H9 (cell line): ENCODE results near the gene GHRL. TPM values are rescaled to one million over a fixed set of nuclear protein-coding genes. Genes with fewer than 3 reads are reported as not detected.

ENCODE experiments used
- DNase-seq: peaks from one replicate; pipeline ENCODE4 v3.0.0-alpha.2; 2017
- H2AFZ ChIP-seq: one replicate; pipeline ENCODE4 v1.6.1; 2013; ENCODE audit warnings: mild to moderate bottlenecking, low read length, control low read depth, moderate library complexity
- H2AK5ac ChIP-seq: 2 replicates; pipeline ENCODE4 v1.6.1; 2013; ENCODE audit warnings: low read length, control low read depth, mixed read lengths; ENCODE audit not compliant: insufficient read length
- H2BK120ac ChIP-seq: one replicate; pipeline ENCODE4 v1.6.1; 2013; ENCODE audit warnings: low read depth, mild to moderate bottlenecking, low read length, control low read depth, inconsistent platforms; ENCODE audit not compliant: poor library complexity, severe bottlenecking
- H2BK12ac ChIP-seq: 2 replicates; pipeline ENCODE4 v1.6.1; 2013; ENCODE audit warnings: low read length, control low read depth, mixed read lengths, low read depth; ENCODE audit not compliant: insufficient read length
- H2BK15ac ChIP-seq: 2 replicates; pipeline ENCODE4 v1.6.1; 2013; ENCODE audit warnings: low read depth, low read length, control low read depth
- H2BK20ac ChIP-seq: one replicate; pipeline ENCODE4 v1.6.1; 2013; ENCODE audit warnings: low read depth, mild to moderate bottlenecking, low read length, control low read depth, inconsistent platforms; ENCODE audit not compliant: poor library complexity, severe bottlenecking
- H2BK5ac ChIP-seq: 2 replicates; pipeline ENCODE4 v1.6.1; 2013; ENCODE audit warnings: low read length, control low read depth, mixed read lengths; ENCODE audit not compliant: insufficient read length
- H3K14ac ChIP-seq: 2 replicates; pipeline ENCODE4 v1.6.1; 2013; ENCODE audit warnings: low read length, control low read depth; ENCODE audit not compliant: insufficient read depth
- H3K18ac ChIP-seq: 2 replicates; pipeline ENCODE4 v1.6.1; 2013; ENCODE audit warnings: low read depth, mild to moderate bottlenecking, mixed read lengths, low read length, control low read depth; ENCODE audit not compliant: insufficient read length
- H3K23ac ChIP-seq: 2 replicates; pipeline ENCODE4 v1.6.1; 2013; ENCODE audit warnings: low read length, control low read depth, mixed read lengths, low read depth; ENCODE audit not compliant: insufficient read length
- H3K23me2 ChIP-seq: 2 replicates; pipeline ENCODE4 v1.6.1; 2013; ENCODE audit warnings: low read depth, mild to moderate bottlenecking, mixed read lengths, low read length, control low read depth; ENCODE audit not compliant: insufficient read length, poor library complexity, severe bottlenecking
- H3K27ac ChIP-seq: 2 replicates; pipeline ENCODE4 v1.5.1; 2013; ENCODE audit warnings: low read length, control low read depth, mixed read lengths, low read depth; ENCODE audit not compliant: insufficient read length
- H3K27me3 ChIP-seq: 2 replicates; pipeline ENCODE4 v1.6.1; 2013; ENCODE audit warnings: low read length, control low read depth, inconsistent platforms; ENCODE audit not compliant: insufficient read depth
- H3K4ac ChIP-seq: 2 replicates; pipeline ENCODE4 v1.6.1; 2013; ENCODE audit warnings: low read depth, mild to moderate bottlenecking, control low read depth, inconsistent platforms, low read length, moderate library complexity
- H3K4me1 ChIP-seq: 2 replicates; pipeline ENCODE4 v1.6.1; 2013; ENCODE audit warnings: low read length, control low read depth, inconsistent platforms; ENCODE audit not compliant: insufficient read depth
- H3K4me2 ChIP-seq: 2 replicates; pipeline ENCODE4 v1.6.1; 2013; ENCODE audit warnings: low read length, control low read depth, mixed read lengths; ENCODE audit not compliant: insufficient read length, insufficient read depth
- H3K56ac ChIP-seq: 2 replicates; pipeline ENCODE4 v1.6.1; 2013; ENCODE audit warnings: low read depth, mild to moderate bottlenecking, mixed read lengths, low read length, control low read depth; ENCODE audit not compliant: insufficient read length
- H3K79me1 ChIP-seq: 2 replicates; pipeline ENCODE4 v1.6.1; 2013; ENCODE audit warnings: low read depth, mild to moderate bottlenecking, moderate library complexity, low read length, control low read depth, inconsistent platforms; ENCODE audit not compliant: insufficient read depth, poor library complexity, severe bottlenecking
- H3K79me2 ChIP-seq: 2 replicates; pipeline ENCODE4 v1.6.1; 2013; ENCODE audit warnings: low read length, control low read depth, inconsistent platforms; ENCODE audit not compliant: insufficient read depth
- H3K9ac ChIP-seq: 2 replicates; pipeline ENCODE4 v1.6.1; 2013; ENCODE audit warnings: low read length, control low read depth, mixed read lengths; ENCODE audit not compliant: insufficient read length; ENCODE audit errors: extremely low read depth
- H3K9me3 ChIP-seq: one replicate; pipeline ENCODE4 v1.6.1; 2013; ENCODE audit warnings: low read depth, low read length, inconsistent platforms; ENCODE audit not compliant: control insufficient read depth
- H3T11ph ChIP-seq: one replicate; pipeline ENCODE4 v1.6.1; 2013; ENCODE audit warnings: mild to moderate bottlenecking, low read length, control low read depth, inconsistent platforms
- H4K20me1 ChIP-seq: one replicate; pipeline ENCODE4 v1.6.1; 2013; ENCODE audit not compliant: control insufficient read depth, insufficient read length, insufficient read depth
- H4K5ac ChIP-seq: 2 replicates; pipeline ENCODE4 v1.6.1; 2013; ENCODE audit warnings: low read depth, mild to moderate bottlenecking, mixed read lengths, low read length, control low read depth; ENCODE audit not compliant: insufficient read length
- H4K8ac ChIP-seq: replicated peaks from 2 replicates; pipeline ENCODE4 v1.6.1; 2013; ENCODE audit warnings: low read length, control low read depth, mixed read lengths, low read depth; ENCODE audit not compliant: insufficient read length
- H4K91ac ChIP-seq: 2 replicates; pipeline ENCODE4 v1.6.1; 2013; ENCODE audit warnings: low read depth, mild to moderate bottlenecking, moderate library complexity, mixed read lengths, low read length, control low read depth; ENCODE audit not compliant: insufficient read length
- H3K27ac Mint-ChIP-seq, 3 experiments: 2 replicates in 2 of 3; 3 replicates in 1 of 3; pipeline ENCODE4 v1.8.0; 2020 to 2021; ENCODE audit warnings: mixed read lengths in 3 of 3, mild to moderate bottlenecking in 1 of 3, moderate library complexity in 1 of 3
- H3K27me3 Mint-ChIP-seq: 2 replicates; pipeline ENCODE4 v1.8.0; 2021; ENCODE audit warnings: low read depth, mild to moderate bottlenecking, moderate library complexity, mixed read lengths
- H3K36me3 Mint-ChIP-seq, 3 experiments: 2 replicates in 2 of 3; 3 replicates in 1 of 3; pipeline ENCODE4 v1.8.0; 2020 to 2021; ENCODE audit warnings: low read depth in 3 of 3, mixed read lengths in 3 of 3; ENCODE audit not compliant: insufficient read depth in 1 of 3
- H3K4me1 Mint-ChIP-seq, 2 experiments: 2 replicates each; pipeline ENCODE4 v1.8.0; 2020; ENCODE audit warnings: mixed read lengths in 2 of 2
- H3K4me3 Mint-ChIP-seq, 2 experiments: 2 replicates in 1 of 2; 3 replicates in 1 of 2; pipeline ENCODE4 v1.8.0; 2020 to 2021; ENCODE audit warnings: mild to moderate bottlenecking in 2 of 2, mixed read lengths in 2 of 2, moderate library complexity in 1 of 2
- H3K9me3 Mint-ChIP-seq, 2 experiments: 2 replicates in 1 of 2; 3 replicates in 1 of 2; pipeline ENCODE4 v1.8.0; 2020; ENCODE audit warnings: mild to moderate bottlenecking in 2 of 2, mixed read lengths in 2 of 2, moderate library complexity in 1 of 2
- CTCF ChIP-seq: fragments of 200-600 bp; sonication (generic); conservative IDR thresholded peaks from 3 replicates; pipeline ENCODE4 v1.8.0; 2021; ENCODE audit warnings: antibody characterized with exemption, mild to moderate bottlenecking
- WGBS: extraction: QIAGEN DNeasy Blood & Tissue Kit; methylation state at CpG from one replicate; pipeline ENCODE4 v1.1.7; 2013; ENCODE audit warnings: missing lambda C conversion rate, low lambda C conversion rate, mixed read lengths; ENCODE audit not compliant: insufficient read length; ENCODE audit errors: extremely low coverage; 5-methylcytosine and 5-hydroxymethylcytosine counted together
- total RNA-seq: library from RNA; stranded (reverse); gene quantifications from 2 replicates; pipeline ENCODE4 v1.2.1, GENCODE V29; 2021

GHRL gene
- total RNA-seq, 1 experiment from 2014 or later = 1.3 TPM

- H3K27me3 ChIP-seq = no peaks in the 10 kb centered on the region
- no peak overlapping the region for H3K27ac Mint-ChIP-seq
- no peak overlapping the region for H3K9ac ChIP-seq
- no peak for TF ChIP-seq CTCF
- no CpG with 5 or more reads among the region's 1 CpG for WGBS
- no peak overlapping the region for H2BK120ac ChIP-seq
- H4K20me1 ChIP-seq = no peaks in the 10 kb centered on the region
- DNase-seq = no peak
- H2BK5ac ChIP-seq = no peak overlapping the region
- peaks cover 5% of the 10 kb centered on the region; the same call in 1 of the 2 replicates for H3K79me2 ChIP-seq
- H3K4me3 Mint-ChIP-seq = no peak overlapping the region
- no peak overlapping the region for H3K18ac ChIP-seq
- no peak overlapping the region for H2AK5ac ChIP-seq
- no peaks in the 10 kb centered on the region; the same call in 1 of the 2 replicates for H3K27me3 Mint-ChIP-seq
- H3K4me1 ChIP-seq = no peaks in the 10 kb centered on the region
- H2BK12ac ChIP-seq = no peak overlapping the region
- peaks cover 18 to 65% (median 40%) of the 10 kb centered on the region in 3 experiments; a peak in 6 of 7 replicates for H3K36me3 Mint-ChIP-seq
- no peak overlapping the region for H4K8ac ChIP-seq
- no peak overlapping the region for H4K5ac ChIP-seq
- H3K56ac ChIP-seq = no peak overlapping the region
- H3K23me2 ChIP-seq = no peaks in the 10 kb centered on the region
- no peak overlapping the region for H3K4ac ChIP-seq
- no peak overlapping the region for H3K4me2 ChIP-seq
- H2BK20ac ChIP-seq = no peak overlapping the region
- H3K4me1 Mint-ChIP-seq = peaks cover 0 to 2% of the 10 kb centered on the region in 2 experiments; a peak in 1 of 4 replicates
- no peak overlapping the region for H3K27ac ChIP-seq
- H2BK15ac ChIP-seq = no peak overlapping the region
- no peak overlapping the region for H2AFZ ChIP-seq
- no peaks in the 10 kb centered on the region for H3K9me3 ChIP-seq
- H3K79me1 ChIP-seq = peaks cover 4% of the 10 kb centered on the region
- H3T11ph ChIP-seq = no peak overlapping the region
- H4K91ac ChIP-seq = no peak overlapping the region
- no peak overlapping the region for H3K23ac ChIP-seq
- H3K9me3 Mint-ChIP-seq = no peaks in the 10 kb centered on the region
- H3K14ac ChIP-seq = no peak overlapping the region
Measured at GRCh38 chr3:10274601-10275000, 18.1 kb downstream of the GHRL start.
